Measurements from ENCODE around the gene RHEB.

RHEB gene

DNA sequence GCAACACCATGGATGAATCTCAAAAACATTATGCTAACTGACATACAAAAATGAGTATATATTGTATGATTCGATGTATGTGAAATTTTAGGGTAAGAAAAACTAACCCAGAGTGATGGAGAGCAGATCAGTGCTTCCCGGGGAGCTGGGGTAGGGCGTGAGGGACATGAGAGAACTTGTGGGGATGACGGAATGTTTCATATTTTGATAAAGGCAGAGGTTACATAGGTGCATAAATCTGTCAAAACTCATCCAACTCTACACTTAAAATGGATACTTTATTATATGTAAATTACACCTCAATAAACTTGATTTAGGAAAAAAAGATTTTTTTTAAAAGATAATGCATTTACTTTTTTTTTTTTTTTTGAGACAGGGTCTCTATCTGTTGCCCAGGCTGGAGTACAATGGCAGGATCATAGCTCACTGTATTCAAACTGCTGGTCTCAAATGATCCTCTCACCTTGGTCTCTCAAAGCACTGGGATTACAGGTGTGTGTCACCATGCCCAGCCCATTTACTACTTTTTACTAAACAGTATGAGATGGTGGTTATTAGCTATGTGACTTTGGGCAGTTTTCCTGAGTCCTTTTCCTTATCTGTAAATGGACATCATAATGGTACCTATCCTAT is 13.7 kb downstream of the RHEB start:
- no peak overlapping the region for H2AFZ ChIP-seq (ENCODE audit: low read depth)
- no peak overlapping the region for H3K4me3 ChIP-seq (IDR thresholded peaks at IDR 0.05; ENCODE audit: insufficient read depth, low read depth, low read length)
- H3K4me1 ChIP-seq (ENCODE audit: low read depth, poor library complexity, severe bottlenecking), result peaks cover 94% of the 10 kb centered on the region
- H3K27me3 ChIP-seq (ENCODE audit: insufficient read depth, low read depth), result no peaks in the 10 kb centered on the region
- H3K9ac ChIP-seq, result no peak overlapping the region
- TF ChIP-seq CTCF (conservative IDR thresholded peaks at IDR 0.05; ENCODE audit: low read depth, low read length), result no peak
- peaks cover 100% of the 10 kb centered on the region for H3K79me2 ChIP-seq (ENCODE audit: insufficient read depth, low read depth)
- peak overlapping the region; percentile 46 for H3K4me2 ChIP-seq
- H4K20me1 ChIP-seq (ENCODE audit: insufficient read depth), result peaks cover 98% of the 10 kb centered on the region
- H3K27ac ChIP-seq, result no peak overlapping the region
- H3K36me3 ChIP-seq (ENCODE audit: insufficient read depth), result no peaks in the 10 kb centered on the region; the same call in 1 of the 2 replicates

DNA sequence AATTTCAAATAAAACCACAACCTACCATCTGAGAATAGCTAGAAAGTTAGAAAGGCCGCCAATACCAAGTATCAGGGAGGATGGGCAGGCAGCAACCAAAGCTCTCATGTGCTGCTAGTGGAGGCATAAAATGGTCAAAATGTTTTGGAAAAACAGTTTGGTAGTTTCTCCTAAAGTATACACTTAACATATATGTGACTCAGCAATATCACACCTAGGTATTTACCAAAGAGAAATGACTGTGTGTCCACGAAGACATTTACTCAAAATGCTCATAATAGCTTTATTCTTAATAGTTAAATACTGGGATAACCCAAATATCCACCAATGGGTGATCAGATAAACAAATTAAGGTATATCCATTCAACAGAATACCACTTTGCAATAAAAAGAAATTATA is 14.3 kb downstream of the RHEB start:
- Histone ChIP-seq H3K4me3 (IDR thresholded peaks at IDR 0.05; ENCODE audit: insufficient read depth, low read depth, low read length) (no peak overlapping the region), H3K27me3 (ENCODE audit: insufficient read depth, low read depth) (no peaks in the 10 kb centered on the region), H3K4me1 (ENCODE audit: low read depth, poor library complexity, severe bottlenecking) (peaks cover 94% of the 10 kb centered on the region), H3K27ac (no peak overlapping the region), H3K4me2 (peak overlapping the region; percentile 46; the same call in 1 of the 2 replicates), H3K36me3 (ENCODE audit: insufficient read depth) (no peaks in the 10 kb centered on the region; the same call in 1 of the 2 replicates), H4K20me1 (ENCODE audit: insufficient read depth) (peaks cover 98% of the 10 kb centered on the region), H3K9ac (no peak overlapping the region), H2AFZ (ENCODE audit: low read depth) (no peak overlapping the region), H3K79me2 (ENCODE audit: insufficient read depth, low read depth) (peaks cover 100% of the 10 kb centered on the region)
- no peak for TF ChIP-seq CTCF (conservative IDR thresholded peaks at IDR 0.05; ENCODE audit: low read depth, low read length)

DNA sequence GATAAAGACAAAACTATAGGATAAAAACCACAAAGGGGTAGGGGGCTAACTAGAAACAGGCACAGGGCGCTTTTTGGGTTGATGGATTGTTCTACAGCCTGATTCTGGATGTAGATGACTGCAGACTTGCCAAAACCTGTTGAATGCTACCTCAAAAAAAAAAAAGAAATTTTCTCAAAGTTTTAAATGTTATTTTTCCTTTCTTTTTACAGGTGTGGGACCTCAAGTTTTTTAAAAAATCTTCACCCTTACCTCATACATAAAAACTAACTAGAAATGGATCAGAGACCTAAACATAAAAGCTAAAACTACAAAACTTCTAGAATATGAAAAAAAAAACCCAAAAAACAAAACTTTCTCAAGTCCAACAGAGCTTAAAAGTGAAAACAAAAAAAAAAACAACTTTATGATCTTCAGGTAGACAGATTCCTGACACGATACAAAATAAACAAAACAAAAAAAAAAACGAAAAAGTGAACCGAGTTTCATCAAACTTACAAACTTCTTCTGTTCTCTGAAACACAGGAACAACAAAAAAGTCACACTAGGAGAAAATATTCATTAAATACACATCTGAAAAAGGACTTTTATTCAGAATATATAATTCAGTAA is 14.9 kb downstream of the RHEB start:
- H3K36me3 ChIP-seq (ENCODE audit: insufficient read depth), result no peaks in the 10 kb centered on the region; the same call in 1 of the 2 replicates
- no peak overlapping the region for H3K9ac ChIP-seq
- H3K4me2 ChIP-seq, result peak overlapping the region; percentile 46; the same call in 1 of the 2 replicates
- no peak for TF ChIP-seq CTCF (conservative IDR thresholded peaks at IDR 0.05; ENCODE audit: low read depth, low read length)
- no peak overlapping the region for H3K27ac ChIP-seq
- H2AFZ ChIP-seq (ENCODE audit: low read depth), result no peak overlapping the region
- H3K79me2 ChIP-seq (ENCODE audit: insufficient read depth, low read depth), result peaks cover 100% of the 10 kb centered on the region
- H4K20me1 ChIP-seq (ENCODE audit: insufficient read depth), result peaks cover 98% of the 10 kb centered on the region
- peaks cover 94% of the 10 kb centered on the region for H3K4me1 ChIP-seq (ENCODE audit: low read depth, poor library complexity, severe bottlenecking)
- no peaks in the 10 kb centered on the region for H3K27me3 ChIP-seq (ENCODE audit: insufficient read depth, low read depth)
- no peak overlapping the region for H3K4me3 ChIP-seq (IDR thresholded peaks at IDR 0.05; ENCODE audit: insufficient read depth, low read depth, low read length)

DNA sequence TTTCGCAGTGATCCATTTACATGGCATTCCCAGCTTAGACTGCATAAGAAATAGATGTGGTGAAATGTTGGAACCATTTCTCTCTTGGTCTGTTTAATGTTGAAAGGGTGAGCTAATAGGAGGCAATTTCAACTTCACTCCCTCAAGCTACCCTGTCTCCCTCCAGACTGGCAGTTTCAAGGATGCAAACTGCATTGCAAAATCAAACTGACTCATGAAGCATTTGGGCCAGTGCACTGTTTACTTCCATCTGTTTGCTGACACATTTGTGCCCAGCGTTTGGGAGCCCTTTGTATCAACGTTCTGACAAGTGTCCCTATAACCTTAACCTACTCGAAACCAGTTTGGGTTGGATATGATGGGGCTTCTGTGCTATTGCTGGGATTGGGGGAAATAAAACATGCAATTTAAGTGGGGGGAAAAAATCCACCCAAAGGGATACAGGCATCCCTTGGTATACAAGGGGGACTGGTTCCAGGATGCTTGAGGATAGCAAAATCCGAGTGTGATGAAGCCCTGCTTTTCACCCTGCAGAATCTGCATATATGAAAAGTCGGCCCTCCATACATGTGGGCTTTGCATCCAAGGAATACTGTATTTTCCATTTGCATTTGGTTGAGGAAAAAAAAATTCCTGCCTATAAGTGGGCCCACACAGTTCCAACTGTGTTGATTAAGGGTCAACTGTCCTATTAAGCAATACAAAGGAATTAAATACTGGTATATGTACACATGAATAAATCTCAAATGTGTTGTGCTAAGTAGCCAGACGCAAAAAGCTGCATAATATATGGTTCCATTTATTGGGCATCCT is 15.6 kb downstream of the RHEB start:
- TF ChIP-seq CTCF (conservative IDR thresholded peaks at IDR 0.05; ENCODE audit: low read depth, low read length), result no peak
- Histone ChIP-seq H3K4me3 (IDR thresholded peaks at IDR 0.05; ENCODE audit: insufficient read depth, low read depth, low read length) (no peak overlapping the region), H2AFZ (ENCODE audit: low read depth) (no peak overlapping the region), H3K27me3 (ENCODE audit: insufficient read depth, low read depth) (no peaks in the 10 kb centered on the region), H3K4me2 (no peak overlapping the region), H3K4me1 (ENCODE audit: low read depth, poor library complexity, severe bottlenecking) (peaks cover 97% of the 10 kb centered on the region), H3K27ac (no peak overlapping the region), H3K36me3 (ENCODE audit: insufficient read depth) (no peaks in the 10 kb centered on the region; the same call in 1 of the 2 replicates), H4K20me1 (ENCODE audit: insufficient read depth) (peaks cover 98% of the 10 kb centered on the region), H3K79me2 (ENCODE audit: insufficient read depth, low read depth) (peaks cover 100% of the 10 kb centered on the region), H3K9ac (no peak overlapping the region)
